PFSK-1 (cell line): ENCODE results near the gene EPB41L4B.

Source experiments
- FOXP2 ChIP-seq: optimal IDR thresholded peaks from 2 replicates; pipeline ENCODE3; 2011; ENCODE audit warnings: borderline replicate concordance, control low read depth, inconsistent platforms; ENCODE audit not compliant: insufficient read depth; ENCODE audit errors: extremely low read length, extremely low read depth
- POLR2AphosphoS5 ChIP-seq: IDR thresholded peaks from 2 replicates; pipeline ENCODE4 v1.6.1; 2012; ENCODE audit warnings: low read depth, mild to moderate bottlenecking, control low read depth, low read length, moderate library complexity
- REST ChIP-seq, 2 experiments: IDR thresholded peaks; 2 replicates each; pipeline versions ENCODE4 v1.6.1 to v1.8.0; 2011 to 2012; ENCODE audit warnings: low read depth in 2 of 2, low read length in 2 of 2, control low read depth in 1 of 2, inconsistent platforms in 1 of 2, mild to moderate bottlenecking in 1 of 2, moderate library complexity in 1 of 2; ENCODE audit not compliant: insufficient read depth in 1 of 2
- SIN3A ChIP-seq: IDR thresholded peaks from 2 replicates; pipeline ENCODE4 v1.6.1; 2012; ENCODE audit warnings: mild to moderate bottlenecking, low read length, moderate library complexity, borderline replicate concordance; ENCODE audit not compliant: insufficient read depth
- TAF1 ChIP-seq: IDR thresholded peaks from 2 replicates; pipeline ENCODE4 v1.6.1; 2012; ENCODE audit warnings: low read length, control low read depth, borderline replicate concordance; ENCODE audit not compliant: insufficient read depth

The EPB41L4B gene

DNA sequence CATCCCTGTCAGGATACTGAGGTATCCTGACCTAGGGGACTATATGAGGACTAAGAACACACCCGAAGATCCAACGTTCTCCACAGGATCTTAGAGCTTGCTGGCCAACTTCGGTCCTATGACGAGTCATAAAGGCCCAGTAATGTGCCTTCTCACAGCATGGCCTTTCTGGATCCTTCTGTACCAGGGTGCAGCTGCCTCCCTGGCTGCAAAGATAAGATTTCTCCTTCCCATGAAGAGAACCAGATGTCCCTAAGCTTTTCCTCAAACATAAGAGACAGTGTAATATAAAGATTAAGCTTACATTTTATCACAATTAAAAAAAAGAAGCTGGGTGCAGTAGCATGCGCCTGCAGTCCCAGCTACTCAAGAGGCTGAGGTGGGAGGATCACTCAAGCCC, 18.3 kb downstream of the EPB41L4B start:
- TF ChIP-seq POLR2AphosphoS5 = no peak
- TF ChIP-seq SIN3A = no peak
- TF ChIP-seq TAF1 = no peak
- no peak for TF ChIP-seq REST (IDR thresholded peaks at IDR 0.05; ENCODE audit: insufficient read depth in 1 of 2, low read depth in 2 of 2, low read length in 2 of 2)
- no peak for TF ChIP-seq FOXP2

- TF ChIP-seq SIN3A (no peak), POLR2AphosphoS5 (no peak), FOXP2 (no peak), REST (IDR thresholded peaks at IDR 0.05; ENCODE audit: insufficient read depth in 1 of 2, low read depth in 2 of 2, low read length in 2 of 2) (no peak), TAF1 (no peak)
Observed at GRCh38 chr9:109301012-109301411, 19.8 kb downstream of the EPB41L4B start.

GRCh38 chr9:109299891-109300290, 21.0 kb downstream of the EPB41L4B start:
- TF ChIP-seq TAF1 (no peak), SIN3A (no peak), POLR2AphosphoS5 (no peak), REST (IDR thresholded peaks at IDR 0.05; ENCODE audit: insufficient read depth in 1 of 2, low read depth in 2 of 2, low read length in 2 of 2) (no peak)

- TF ChIP-seq FOXP2 (no peak), REST (IDR thresholded peaks at IDR 0.05; ENCODE audit: insufficient read depth in 1 of 2, low read depth in 2 of 2, low read length in 2 of 2) (no peak), SIN3A (no peak), POLR2AphosphoS5 (no peak), TAF1 (no peak)
Observed at GRCh38 chr9:109297899-109298298, 23.0 kb downstream of the EPB41L4B start.
